GM18867 (cell line): ENCODE data around the gene IGLL5.
A peak's percentile ranks its signal among the peaks of the same experiment; 100 is the strongest.

Experiments
- ATAC-seq: cut with Tn5 transposase; IDR thresholded peaks from one replicate; pipeline ENCODE4 v1.9.1; 2021; ENCODE audit warnings: mild to moderate bottlenecking, moderate library complexity; ENCODE audit not compliant: unreplicated experiment

Gene IGLL5

GRCh38 chr22:22858559-22858937, 29.1 kb upstream of the IGLL5 start:
- ATAC-seq, result no peak

GRCh38 chr22:22863001-22863400, 24.6 kb upstream of the IGLL5 start:
- no peak for ATAC-seq

DNA sequence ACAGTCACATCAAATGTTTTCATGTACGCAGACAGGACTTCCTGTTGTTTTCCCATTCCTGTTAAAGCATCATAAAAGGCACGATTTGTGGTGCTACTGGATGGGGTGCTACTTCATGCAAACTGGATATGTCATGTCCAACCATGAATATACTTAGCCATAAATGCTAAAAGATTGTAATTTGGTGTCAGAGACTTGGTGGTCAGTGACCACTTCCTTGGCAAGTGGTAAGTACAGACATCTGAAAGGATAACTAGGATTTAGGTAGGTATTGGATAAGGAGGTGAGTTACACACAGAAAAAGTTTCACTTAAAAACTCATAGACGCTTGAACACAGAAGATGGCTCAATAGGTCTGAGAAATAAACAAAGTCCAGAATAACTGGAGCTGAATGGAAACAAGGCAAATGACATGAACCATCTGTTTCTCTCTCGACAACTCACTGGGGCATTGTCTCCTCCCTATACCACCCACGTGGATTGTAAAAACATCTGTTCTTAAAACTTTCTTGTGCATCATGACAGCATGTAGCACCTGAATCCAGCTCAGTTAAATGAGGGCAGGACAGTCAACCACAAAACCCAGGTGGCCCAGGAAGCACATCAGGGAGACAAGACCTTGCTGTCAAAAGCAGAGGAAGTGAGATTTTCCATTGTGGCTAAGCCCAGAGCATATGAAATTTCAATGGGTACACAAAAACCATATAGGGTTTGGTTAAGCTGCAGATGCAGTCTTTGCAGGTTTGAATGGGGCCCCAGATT, 22.1 kb upstream of the IGLL5 start:
- peak; percentile 86 for ATAC-seq

DNA sequence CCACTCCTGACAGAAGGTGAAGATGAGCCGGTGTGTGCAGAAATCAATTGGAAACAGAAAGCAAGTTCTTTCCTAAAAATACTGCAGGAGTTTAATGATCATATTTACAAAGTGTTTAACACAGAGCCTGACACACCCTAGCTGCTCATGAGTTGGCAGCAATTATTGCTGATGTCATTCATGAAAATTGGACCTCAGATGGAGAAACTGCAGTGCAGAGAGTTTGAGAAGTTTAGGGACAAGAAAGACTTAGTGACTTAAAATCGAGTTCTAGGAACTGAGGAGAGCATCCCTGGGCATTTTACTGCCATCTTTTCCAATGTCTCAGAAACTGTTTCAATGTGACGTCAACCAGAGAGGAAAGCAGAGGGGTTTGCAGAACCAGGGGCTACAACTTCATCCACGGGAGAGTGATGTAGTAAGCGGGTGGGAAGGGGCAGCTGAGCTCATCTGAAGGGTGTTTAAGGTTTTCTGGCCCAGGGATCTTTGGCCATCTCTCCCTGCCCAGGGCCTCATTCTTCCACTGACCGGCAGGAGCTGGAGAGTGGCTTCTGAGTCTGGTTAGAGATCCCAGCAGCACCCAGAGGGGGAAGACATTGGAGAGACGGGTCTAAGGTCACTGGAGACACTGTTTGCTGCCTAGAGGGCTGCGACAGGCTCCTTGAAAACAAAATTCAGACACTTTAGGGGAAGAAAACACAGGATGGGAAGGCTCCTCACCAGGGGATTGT, 21.1 kb upstream of the IGLL5 start:
- no peak for ATAC-seq

DNA sequence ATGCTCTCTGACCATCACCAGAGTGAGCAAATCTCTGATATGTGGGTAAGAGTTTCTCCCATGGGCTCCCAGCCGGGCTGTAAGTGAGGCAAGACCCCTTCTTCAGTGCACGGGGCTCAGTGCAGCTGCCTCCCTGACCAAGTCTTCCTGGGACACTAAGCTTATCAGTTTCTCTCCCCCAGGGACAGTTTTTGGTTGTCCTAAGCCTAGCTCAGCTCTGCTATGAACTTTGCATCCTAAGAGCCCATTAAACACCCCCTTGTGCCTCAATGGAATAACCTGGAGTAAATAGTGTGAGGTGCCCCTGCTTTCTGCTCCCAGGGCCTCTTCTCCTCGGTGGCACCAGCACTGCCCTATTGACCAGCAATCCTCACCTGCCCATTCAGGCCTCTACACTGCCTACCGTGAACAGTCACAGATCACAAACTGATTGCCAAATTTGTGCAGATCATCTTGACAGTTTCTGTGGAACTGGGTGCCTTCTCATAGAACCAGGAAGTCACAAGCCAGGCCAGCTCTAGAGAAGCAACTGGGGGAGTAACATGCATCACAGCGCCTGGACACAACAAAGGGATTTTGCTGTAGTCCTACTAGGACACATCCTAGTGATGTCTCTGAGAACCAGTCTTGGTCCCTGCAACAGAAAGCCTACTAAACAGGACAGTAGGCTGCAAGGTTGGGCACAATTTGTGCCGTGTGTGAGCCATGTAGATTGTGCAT, 19.5 kb upstream of the IGLL5 start:
- ATAC-seq, result no peak

DNA sequence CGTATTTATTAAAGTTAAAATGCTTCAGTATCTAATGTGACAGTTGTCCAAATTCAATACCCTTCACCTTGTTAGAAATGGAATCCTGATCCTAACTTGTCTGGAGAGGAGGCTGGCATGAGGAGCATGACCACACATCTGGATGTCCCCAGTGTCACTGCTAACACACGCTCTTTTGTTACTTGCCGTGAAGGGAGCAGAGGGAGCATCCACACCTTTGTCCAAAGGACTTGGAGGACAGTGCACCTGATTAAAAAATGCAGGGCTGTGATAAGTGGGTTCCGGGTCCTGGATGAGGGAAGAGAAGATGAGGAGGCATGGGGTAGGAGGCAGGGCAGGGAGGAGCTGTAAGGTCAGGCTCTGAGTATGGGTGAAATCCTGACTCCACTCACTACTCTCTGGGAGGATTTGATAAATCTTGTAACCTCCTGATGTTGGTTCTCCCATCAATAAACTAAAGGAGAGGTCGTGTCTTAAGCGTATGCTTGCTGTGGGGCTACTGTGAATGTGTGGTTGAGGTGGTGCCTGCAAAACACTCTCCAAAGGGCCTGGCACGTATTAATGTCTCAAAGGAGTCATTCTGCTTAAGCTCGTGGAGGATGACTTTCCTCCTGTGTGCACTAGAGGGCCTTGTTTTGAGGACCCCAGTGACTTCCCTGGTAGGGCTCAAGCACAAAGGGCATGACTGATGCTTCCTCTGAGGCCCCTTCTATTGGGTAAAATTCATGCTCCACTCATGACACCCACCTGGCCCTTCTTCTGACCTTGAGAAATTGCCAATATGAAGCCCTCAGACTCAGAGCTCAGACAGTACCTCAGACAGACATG, 16.8 kb upstream of the IGLL5 start:
- no peak for ATAC-seq

GRCh38 chr22:22871536-22872278, 15.9 kb upstream of the IGLL5 start:
- no peak for ATAC-seq

GRCh38 chr22:22872722-22873708, 14.6 kb upstream of the IGLL5 start:
- ATAC-seq, result no peak

- no peak for ATAC-seq
These were observed 9.9 kb upstream of the IGLL5 start for GRCh38 chr22:22877523-22878210.

GRCh38 chr22:22878211-22878570, 9.4 kb upstream of the IGLL5 start:
- ATAC-seq, result no peak

GRCh38 chr22:22878801-22879674, 8.6 kb upstream of the IGLL5 start:
- ATAC-seq, result no peak

DNA sequence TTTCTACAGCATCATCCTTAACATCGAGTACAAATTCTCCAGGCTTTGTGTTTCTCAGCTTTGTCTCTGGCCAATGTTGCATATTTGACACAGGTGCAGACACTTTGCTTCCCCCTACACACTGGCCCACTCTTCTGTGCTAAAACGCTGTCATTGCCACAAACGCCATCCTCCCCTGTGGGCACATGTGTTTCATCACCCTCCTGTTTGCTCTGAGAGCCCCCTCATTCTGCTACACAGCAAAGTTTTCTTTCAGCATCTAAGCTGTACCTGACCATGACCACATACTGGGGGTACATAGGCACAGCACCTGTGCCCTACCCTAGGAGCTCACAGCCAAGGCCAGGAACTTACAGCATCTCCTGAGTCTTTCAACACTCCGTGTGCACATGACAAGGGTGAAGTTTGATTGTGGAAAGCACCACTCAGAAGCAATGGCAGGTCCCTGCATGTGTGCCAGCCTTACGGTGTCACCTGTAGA, 7.9 kb upstream of the IGLL5 start:
- ATAC-seq, result no peak

- no peak for ATAC-seq
These were observed 7.0 kb upstream of the IGLL5 start for GRCh38 chr22:22880645-22881044.

DNA sequence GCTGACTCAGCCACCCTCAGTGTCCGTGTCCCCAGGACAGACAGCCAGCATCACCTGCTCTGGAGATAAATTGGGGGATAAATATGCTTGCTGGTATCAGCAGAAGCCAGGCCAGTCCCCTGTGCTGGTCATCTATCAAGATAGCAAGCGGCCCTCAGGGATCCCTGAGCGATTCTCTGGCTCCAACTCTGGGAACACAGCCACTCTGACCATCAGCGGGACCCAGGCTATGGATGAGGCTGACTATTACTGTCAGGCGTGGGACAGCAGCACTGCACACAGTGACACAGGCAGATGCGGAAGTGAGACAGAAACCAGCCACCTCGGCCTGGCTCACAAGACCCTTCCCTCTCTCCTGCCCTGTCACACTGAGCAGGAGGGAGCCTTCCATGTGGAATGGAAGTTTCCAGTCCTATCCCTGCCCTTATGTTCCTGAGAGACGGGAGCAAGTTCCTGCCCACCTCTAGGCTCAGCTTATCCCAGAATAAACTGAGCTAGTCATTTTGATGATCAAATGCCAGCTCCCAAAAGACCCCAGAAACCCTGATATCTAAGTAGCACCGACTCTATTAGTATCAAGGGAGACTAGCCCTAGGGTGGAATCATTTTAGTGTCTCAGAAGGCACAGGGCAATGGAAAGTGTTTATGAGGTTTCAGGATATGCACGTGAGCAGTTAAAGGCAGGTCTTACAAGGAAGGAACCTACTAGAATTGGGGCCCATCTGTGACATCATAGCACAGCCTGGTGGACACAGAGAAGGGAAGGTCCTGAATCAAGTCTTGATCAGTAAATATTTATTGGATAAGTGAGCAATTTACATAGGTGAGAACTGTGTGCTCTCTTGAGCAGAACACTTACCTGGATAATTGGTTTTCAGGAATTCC, 6.3 kb upstream of the IGLL5 start:
- ATAC-seq, result no peak

GRCh38 chr22:22882033-22882717, 5.4 kb upstream of the IGLL5 start:
- ATAC-seq, result no peak
